ENCODE measurements around the gene ZCCHC3.

ZCCHC3 gene

GRCh38 chr20:284172-284571 is 13.2 kb upstream of the ZCCHC3 start:
- FAIRE-seq: no peak

GRCh38 chr20:286508-286907 is 10.9 kb upstream of the ZCCHC3 start:
- no peak for FAIRE-seq

GRCh38 chr20:288956-289692 is 8.2 kb upstream of the ZCCHC3 start:
- no peak for FAIRE-seq

- no peak for FAIRE-seq
These were observed 7.7 kb upstream of the ZCCHC3 start for GRCh38 chr20:289693-290083.

GRCh38 chr20:290084-290831 is 7.1 kb upstream of the ZCCHC3 start, which contains the start of gene C20orf96:
TSS of gene C20orf96 (minus strand) at chr20:290750. CDS start at chr20:290610, 140 bp downstream.
- peak; percentile 98 for FAIRE-seq

GRCh38 chr20:294602-295001 is 2.8 kb upstream of the ZCCHC3 start:
- FAIRE-seq: no peak

- FAIRE-seq: no peak
These were observed 1.6 kb upstream of the ZCCHC3 start for GRCh38 chr20:295804-296203.

- no peak for FAIRE-seq
These were observed 780 bp downstream of the ZCCHC3 start for GRCh38 chr20:297925-298775.

GRCh38 chr20:298776-299391 is 1.5 kb downstream of the ZCCHC3 start:
- no peak for FAIRE-seq

GRCh38 chr20:300345-300990 is 3.1 kb downstream of the ZCCHC3 start:
- FAIRE-seq: no peak

- no peak for FAIRE-seq
These were observed 4.8 kb downstream of the ZCCHC3 start for GRCh38 chr20:301886-302848.

- FAIRE-seq: no peak
These were observed 8.4 kb downstream of the ZCCHC3 start for GRCh38 chr20:305745-306144.

- FAIRE-seq: no peak
These were observed 11.2 kb downstream of the ZCCHC3 start for GRCh38 chr20:308427-309038.

- FAIRE-seq: no peak
These were observed 12.0 kb downstream of the ZCCHC3 start for GRCh38 chr20:309306-309840.

GRCh38 chr20:309841-310644 is 12.7 kb downstream of the ZCCHC3 start:
- FAIRE-seq: peak; percentile 100

- FAIRE-seq: no peak
These were observed 13.3 kb downstream of the ZCCHC3 start for GRCh38 chr20:310645-311044.

GRCh38 chr20:311609-312008 is 14.2 kb downstream of the ZCCHC3 start:
- no peak for FAIRE-seq

- no peak for FAIRE-seq
These were observed 14.7 kb downstream of the ZCCHC3 start for GRCh38 chr20:312067-312466.

GRCh38 chr20:312866-313265 is 15.5 kb downstream of the ZCCHC3 start:
- no peak for FAIRE-seq

- no peak for FAIRE-seq
These were observed 16.0 kb downstream of the ZCCHC3 start for GRCh38 chr20:313402-313801.
